WTC11 (cell line): ENCODE measurements around the gene ATP6V0D1. TPM values are rescaled to one million over a fixed set of nuclear protein-coding genes. Genes with fewer than 3 reads are reported as not detected.
A peak's percentile ranks its signal among the peaks of the same experiment; 100 is the strongest.
"Not testable (repeated sequence)": the region's sequence is repeated elsewhere in the genome, so short reads cannot be mapped to it uniquely, and the experiment has no call there.

ENCODE experiments used
- ATAC-seq: fragments of 200-7000 bp; cut with Tn5 transposase; 2 replicates; pipeline ENCODE4 v1.10.0; 2021; ENCODE audit warnings: mild to moderate bottlenecking, moderate library complexity
- CTCF ChIA-PET: fragments of 300-600 bp; sonication (Branson Sonifier 250); formaldehyde crosslinking; loops from one replicate; lab custom pipeline; 2021; ENCODE audit warnings: antibody characterized with exemption; lab: Charles Lee
- POLR2A ChIA-PET: fragments of 350-600 bp; sonication (Branson Sonifier 250); formaldehyde crosslinking; loops from one replicate; lab custom pipeline; 2021; ENCODE audit warnings: antibody characterized with exemption; lab: Charles Lee
- DNase-seq: peaks from one replicate; pipeline ENCODE4 v3.0.0; 2021; ENCODE audit warnings: low spot score
- H3K27ac Mint-ChIP-seq: 2 replicates; pipeline ENCODE4 v1.8.0; 2021; ENCODE audit warnings: mixed read lengths
- H3K27me3 Mint-ChIP-seq: 2 replicates; pipeline ENCODE4 v1.8.0; 2021; ENCODE audit warnings: low read depth, mild to moderate bottlenecking, moderate library complexity, mixed read lengths
- H3K36me3 Mint-ChIP-seq: 2 replicates; pipeline ENCODE4 v1.8.0; 2021; ENCODE audit warnings: mixed read lengths
- H3K4me1 Mint-ChIP-seq: 2 replicates; pipeline ENCODE4 v1.8.0; 2022; ENCODE audit warnings: mixed read lengths
- H3K4me3 Mint-ChIP-seq: 2 replicates; pipeline ENCODE4 v1.8.0; 2021; ENCODE audit warnings: mild to moderate bottlenecking, moderate library complexity, mixed read lengths
- H3K9me3 Mint-ChIP-seq: 2 replicates; pipeline ENCODE4 v1.8.0; 2021; ENCODE audit warnings: mixed read lengths
- AFF4 ChIP-seq: sonication (generic); formaldehyde crosslinking; IDR thresholded peaks from 2 replicates; pipeline ENCODE4 v1.8.1; 2023; ENCODE audit warnings: mild to moderate bottlenecking, missing genetic modification reagents, borderline replicate concordance
- CREB1 ChIP-seq: sonication (generic); formaldehyde crosslinking; IDR thresholded peaks from 2 replicates; pipeline ENCODE4 v1.8.0; 2023; ENCODE audit warnings: mild to moderate bottlenecking, missing genetic modification reagents
- CTCF ChIP-seq: fragments of 200-600 bp; IDR thresholded peaks from 2 replicates; pipeline ENCODE4 v1.8.0; 2022; ENCODE audit warnings: antibody characterized with exemption
- ERG ChIP-seq: fragments of 250-450 bp; sonication (Bioruptor Pico); IDR thresholded peaks from 2 replicates; pipeline ENCODE4 v1.8.0; 2021; ENCODE audit warnings: mild to moderate bottlenecking
- ESRRA ChIP-seq: sonication (generic); formaldehyde crosslinking; IDR thresholded peaks from 2 replicates; pipeline ENCODE4 v1.8.1; 2022; ENCODE audit warnings: mild to moderate bottlenecking, missing genetic modification reagents, borderline replicate concordance
- FOXJ3 ChIP-seq: sonication (generic); formaldehyde crosslinking; IDR thresholded peaks from 2 replicates; pipeline ENCODE4 v1.9.0; 2021; ENCODE audit warnings: missing genetic modification reagents, mild to moderate bottlenecking, borderline replicate concordance
- FOXP4 ChIP-seq: sonication (generic); formaldehyde crosslinking; IDR thresholded peaks from 2 replicates; pipeline ENCODE4 v1.8.0; 2022; ENCODE audit warnings: mild to moderate bottlenecking, missing genetic modification reagents
- GTF2I ChIP-seq: fragments of 250-450 bp; sonication (Bioruptor Pico); conservative IDR thresholded peaks from 2 replicates; pipeline ENCODE4 v1.4.0; 2021; ENCODE audit warnings: mild to moderate bottlenecking
- OVOL2 ChIP-seq: fragments of 250-450 bp; sonication (Bioruptor Pico); IDR thresholded peaks from 2 replicates; pipeline ENCODE4 v1.9.0; 2021; ENCODE audit warnings: mild to moderate bottlenecking, borderline replicate concordance
- PRDM15 ChIP-seq: sonication (generic); formaldehyde crosslinking; IDR thresholded peaks from 2 replicates; pipeline ENCODE4 v1.8.0; 2022; ENCODE audit warnings: missing genetic modification reagents
- PRRX2 ChIP-seq: fragments of 250-450 bp; sonication (Bioruptor Pico); IDR thresholded peaks from 2 replicates; pipeline ENCODE4 v1.8.0; 2021; ENCODE audit warnings: mild to moderate bottlenecking
- STAT6 ChIP-seq: sonication (generic); formaldehyde crosslinking; conservative IDR thresholded peaks from 2 replicates; pipeline ENCODE4 v1.8.1; 2023; ENCODE audit warnings: mild to moderate bottlenecking, low read depth, missing genetic modification reagents, moderate library complexity
- TEAD4 ChIP-seq: sonication (generic); formaldehyde crosslinking; IDR thresholded peaks from 2 replicates; pipeline ENCODE4 v1.8.0; 2022; ENCODE audit warnings: mild to moderate bottlenecking, missing genetic modification reagents
- USF1 ChIP-seq: sonication (generic); formaldehyde crosslinking; IDR thresholded peaks from 2 replicates; pipeline ENCODE4 v1.8.0; 2022; ENCODE audit warnings: mild to moderate bottlenecking, missing genetic modification reagents
- ZBTB21 ChIP-seq: sonication (generic); formaldehyde crosslinking; IDR thresholded peaks from 2 replicates; pipeline ENCODE4 v1.8.1; 2023; ENCODE audit warnings: mild to moderate bottlenecking, missing genetic modification reagents, borderline replicate concordance
- total RNA-seq: library from RNA; stranded (reverse); gene quantifications from 3 replicates; pipeline ENCODE4 v1.2.3, GENCODE V29; 2021

ATP6V0D1 gene
- total RNA-seq, 1 experiment from 2014 or later, result 44.1 TPM

DNA sequence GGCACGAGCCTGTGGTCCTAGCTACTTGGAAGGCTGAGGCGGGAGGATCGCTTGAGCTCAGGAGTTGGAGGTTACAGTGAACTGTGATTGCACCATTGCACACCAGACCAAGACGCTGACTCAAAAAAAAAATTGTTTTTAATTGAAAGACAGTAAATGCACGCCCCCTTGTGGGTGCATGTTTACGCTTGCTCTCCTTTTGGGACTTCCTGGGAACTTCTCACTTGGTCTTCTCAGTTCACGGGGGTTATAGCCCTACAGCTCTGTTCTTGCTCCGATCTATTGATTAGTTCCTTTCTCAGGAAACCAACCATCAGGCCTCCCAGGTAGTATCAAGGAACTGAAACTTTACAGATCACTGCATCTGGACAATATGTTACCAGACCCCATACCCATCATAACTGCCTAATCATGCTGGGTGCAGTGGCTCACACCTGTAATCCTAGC, 33.4 kb upstream of the ATP6V0D1 start:
- no peaks in the 10 kb centered on the region for H3K9me3 Mint-ChIP-seq
- no peaks in the 10 kb centered on the region for H3K4me1 Mint-ChIP-seq
- H3K4me3 Mint-ChIP-seq, result no peak overlapping the region
- ATAC-seq (peak; percentile 64), DNase-seq (peak; percentile 71)
- TF ChIP-seq PRRX2 (CRISPR knock-in tag) (no peak), TEAD4 (CRISPR knock-in tag) (no peak), ESRRA (CRISPR knock-in tag) (no peak), GTF2I (no peak), CTCF (peak; percentile 59), STAT6 (no peak)
- ChIA-PET POLR2A (no interaction called here), CTCF (interaction anchor here (0.6 to 5.8 kb wide), 35 partner anchors 9 to 418 kb away, joined by 3 to 70 read pairs (median 6); partner anchors contain the start of genes ACD, AGRP, ATP6V0D1 and C16orf86)
- H3K36me3 Mint-ChIP-seq, result no peaks in the 10 kb centered on the region
- H3K27me3 Mint-ChIP-seq, result peaks cover 34% of the 10 kb centered on the region
- H3K27ac Mint-ChIP-seq, result no peak overlapping the region

DNA sequence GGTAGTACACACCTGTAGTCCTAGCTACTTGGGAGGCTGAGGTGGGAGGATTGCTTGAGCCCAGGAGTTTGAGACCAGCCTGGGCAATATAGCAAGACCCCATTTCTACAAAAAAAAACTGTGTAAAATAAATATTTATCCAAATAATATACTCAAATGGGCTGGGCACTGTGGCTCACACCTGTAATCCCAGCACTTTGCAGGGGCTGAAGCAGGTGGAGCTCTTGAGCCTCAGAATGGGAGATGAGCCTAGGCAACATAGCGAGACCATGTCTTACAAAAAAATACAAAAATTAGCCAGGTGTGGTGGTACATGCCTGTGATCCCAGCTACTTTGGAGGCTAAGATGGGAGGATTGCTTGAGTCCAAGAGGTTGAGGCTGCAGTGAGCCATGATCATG, 32.9 kb upstream of the ATP6V0D1 start:
- POLR2A ChIA-PET, result interaction anchor here (0.5 to 0.7 kb wide), 2 partner anchors 20 to 1817 kb away, joined by 3 to 4 read pairs; no protein-coding TSS in a partner anchor
- not testable (repeated sequence) for H3K4me1 Mint-ChIP-seq, H3K9me3 Mint-ChIP-seq, DNase-seq, H3K27ac Mint-ChIP-seq, H3K36me3 Mint-ChIP-seq, H3K4me3 Mint-ChIP-seq
- H3K27me3 Mint-ChIP-seq, result peaks cover 29% of the 10 kb centered on the region
- CTCF ChIA-PET, result interaction anchor here (0.5 to 5.8 kb wide), 38 partner anchors 9 to 502 kb away, joined by 3 to 70 read pairs (median 6); partner anchors contain the start of genes ACD, AGRP, ATP6V0D1 and C16orf86
- ATAC-seq, result peak; percentile 66

GRCh38 chr16:67509016-67509415, 28.1 kb upstream of the ATP6V0D1 start:
- H3K27me3 Mint-ChIP-seq, result peaks cover 28% of the 10 kb centered on the region
- DNase-seq (no peak), ATAC-seq (no peak)
- ChIA-PET CTCF (interaction anchor here (1.0 to 2.8 kb wide), 3 partner anchors 12 to 308 kb away, joined by 3 to 24 read pairs (median 4); no protein-coding TSS in a partner anchor), POLR2A (no interaction called here)
- H3K9me3 Mint-ChIP-seq, result no peaks in the 10 kb centered on the region
- H3K36me3 Mint-ChIP-seq, result no peaks in the 10 kb centered on the region
- H3K4me3 Mint-ChIP-seq, result no peak overlapping the region
- H3K27ac Mint-ChIP-seq, result no peak overlapping the region
- H3K4me1 Mint-ChIP-seq, result peaks cover 5% of the 10 kb centered on the region
- TF ChIP-seq ZBTB21 (no peak), AFF4 (CRISPR knock-in tag) (no peak), USF1 (CRISPR knock-in tag) (no peak), PRDM15 (CRISPR knock-in tag) (no peak), FOXP4 (no peak), OVOL2 (CRISPR knock-in tag) (no peak), ERG (CRISPR knock-in tag) (no peak), CREB1 (CRISPR knock-in tag) (no peak), FOXJ3 (no peak), TEAD4 (CRISPR knock-in tag) (no peak)
